AG09309 (cell line): ENCODE results near the gene UAP1.
"Not testable (repeated sequence)": the region's sequence is repeated elsewhere in the genome, so short reads cannot be mapped to it uniquely, and the experiment has no call there.

ENCODE experiments used
- DNase-seq: peaks from one replicate; pipeline ENCODE4 v3.0.0-alpha.2; 2010; ENCODE audit warnings: low read depth
- H3K4me3 ChIP-seq: 2 replicates; pipeline ENCODE4 v1.5.1; 2011; ENCODE audit warnings: mild to moderate bottlenecking, low read depth, low read length, moderate library complexity; ENCODE audit not compliant: control insufficient read depth
- CTCF ChIP-seq: IDR thresholded peaks from 2 replicates; pipeline ENCODE4 v1.5.1; 2011; ENCODE audit warnings: mild to moderate bottlenecking, low read depth, low read length, inconsistent platforms; ENCODE audit not compliant: insufficient read depth, control insufficient read depth; ENCODE audit errors: missing control alignments

UAP1 gene

GRCh38 chr1:162561037-162561615 is 396 bp upstream of the UAP1 start:
- peak; percentile 84 for DNase-seq
- no peak for TF ChIP-seq CTCF
- H3K4me3 ChIP-seq: peak overlapping the region; percentile 74

DNA sequence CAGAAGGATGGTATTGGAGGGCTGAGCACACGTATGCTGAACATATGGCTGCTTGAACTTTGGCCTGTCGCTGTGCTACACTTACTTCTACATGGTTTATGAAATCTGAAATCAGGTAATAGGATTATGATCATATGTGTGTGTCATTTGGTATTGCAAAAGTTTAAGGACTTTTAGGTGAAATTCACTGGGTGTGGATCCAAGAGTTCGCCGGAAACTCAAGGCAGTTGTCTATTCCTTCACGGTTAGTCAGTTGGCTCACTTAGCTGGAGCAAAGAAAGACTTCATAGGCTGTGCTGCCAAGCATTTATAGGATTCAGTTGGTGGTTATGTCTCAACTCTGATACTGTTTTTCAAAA is 927 bp downstream of the UAP1 start:
- DNase-seq: no peak
- no peak for TF ChIP-seq CTCF

GRCh38 chr1:162564762-162565218 is 3.3 kb downstream of the UAP1 start:
- H3K4me3 ChIP-seq: no peak overlapping the region; the same call in none of the 2 replicates
- no peak for TF ChIP-seq CTCF
- DNase-seq: no peak

More for the DNA sequence above, 927 bp downstream of the UAP1 start:
- H3K4me3 ChIP-seq: peak overlapping the region; percentile 74

DNA sequence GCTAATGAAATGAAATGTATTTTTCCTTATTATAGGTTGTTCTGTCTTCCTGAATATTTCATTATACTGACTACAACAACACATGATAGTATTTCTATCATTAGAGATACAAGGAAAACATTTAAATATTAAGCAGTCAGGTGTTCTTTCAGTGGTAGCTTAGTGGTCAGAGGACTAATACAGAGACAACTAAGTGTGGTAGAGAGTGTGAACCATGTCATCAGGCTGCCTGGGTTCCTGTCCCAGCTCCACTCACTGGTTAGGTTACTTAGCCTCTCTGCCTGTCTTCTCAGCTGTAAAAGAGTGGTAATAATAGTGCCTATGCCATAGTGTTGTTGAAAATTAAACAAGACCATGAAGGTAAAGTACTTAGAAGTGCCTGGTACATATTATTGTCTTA is 3.9 kb downstream of the UAP1 start:
- no peak overlapping the region for H3K4me3 ChIP-seq
- no peak for TF ChIP-seq CTCF
- no peak for DNase-seq

GRCh38 chr1:162566870-162567269 is 5.3 kb downstream of the UAP1 start:
- no peak for TF ChIP-seq CTCF
- no peak overlapping the region for H3K4me3 ChIP-seq
- DNase-seq: no peak

- H3K4me3 ChIP-seq: no peak overlapping the region
- DNase-seq: no peak
- no peak for TF ChIP-seq CTCF
Observed at GRCh38 chr1:162568802-162569201, 7.3 kb downstream of the UAP1 start.

DNA sequence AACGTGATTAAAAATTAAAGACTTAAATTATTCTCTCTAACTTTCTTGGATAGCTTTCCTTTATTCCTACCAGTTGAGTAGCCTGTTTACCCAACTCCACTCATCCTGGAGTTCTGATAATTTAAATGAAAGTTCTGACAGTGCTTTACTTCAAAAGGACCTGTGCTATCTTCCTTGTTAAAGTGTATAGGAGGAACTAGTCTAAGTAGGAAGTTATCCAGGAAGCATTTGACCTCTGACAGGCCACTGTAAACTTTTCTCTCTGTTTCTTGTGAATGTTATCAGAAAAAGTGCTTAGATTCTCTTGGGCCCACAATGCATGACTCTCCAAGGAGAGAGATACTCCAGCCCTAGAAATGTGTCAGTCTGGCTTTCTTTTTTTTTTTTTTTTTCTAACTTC is 9.2 kb downstream of the UAP1 start:
- DNase-seq: no peak
- TF ChIP-seq CTCF: no peak
- no peak overlapping the region for H3K4me3 ChIP-seq

- DNase-seq, H3K4me3 ChIP-seq: not testable (repeated sequence)
Observed at GRCh38 chr1:162571121-162571520, 9.6 kb downstream of the UAP1 start.
